ENCODE data around the gene NKX2-1. TPM values are rescaled to one million over a fixed set of nuclear protein-coding genes. Genes with fewer than 3 reads are reported as not detected.
"Not testable (repeated sequence)": the region's sequence is repeated elsewhere in the genome, so short reads cannot be mapped to it uniquely, and the experiment has no call there.

Gene NKX2-1
- polyA plus RNA-seq, 1 donor = not detected

- no peak for DNase-seq
Measured at GRCh38 chr14:36505892-36506731, 13.9 kb downstream of the NKX2-1 start.

DNA sequence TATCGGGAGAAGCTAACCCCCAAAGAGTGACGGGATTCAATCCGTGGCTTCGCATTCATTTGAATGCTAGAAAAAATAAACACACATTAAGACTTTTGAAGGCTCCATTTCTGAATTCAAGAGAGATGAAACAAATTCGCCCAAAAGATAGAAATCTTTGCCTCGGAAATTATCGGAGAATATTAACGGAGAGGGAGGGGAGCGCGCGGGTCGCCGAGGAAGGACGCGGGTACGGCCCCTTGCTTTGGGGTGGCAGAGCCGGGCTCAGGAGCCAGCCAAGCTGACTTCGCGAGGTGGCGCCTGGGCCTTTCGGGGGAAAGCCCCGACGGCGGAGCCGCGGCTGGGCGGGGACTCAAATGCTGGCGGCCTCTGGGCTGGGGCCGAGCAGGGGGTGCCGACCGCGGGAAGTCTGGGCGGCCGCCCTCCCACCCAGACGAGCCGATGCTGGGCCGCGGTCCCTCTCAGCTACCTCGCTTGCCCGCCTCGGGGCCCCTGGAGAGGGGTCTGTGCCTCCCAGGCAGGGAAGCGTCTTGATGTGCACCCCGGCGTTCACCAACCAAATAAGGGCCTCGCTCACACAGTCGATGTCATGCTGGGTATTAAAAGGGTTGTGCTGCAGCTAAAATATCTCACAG lies 14.7 kb downstream of the NKX2-1 start:
- DNase-seq = no peak

- DNase-seq = no peak
Measured at GRCh38 chr14:36504771-36505175, 15.3 kb downstream of the NKX2-1 start.

GRCh38 chr14:36503771-36504741 lies 16.0 kb downstream of the NKX2-1 start:
- DNase-seq = no peak

DNA sequence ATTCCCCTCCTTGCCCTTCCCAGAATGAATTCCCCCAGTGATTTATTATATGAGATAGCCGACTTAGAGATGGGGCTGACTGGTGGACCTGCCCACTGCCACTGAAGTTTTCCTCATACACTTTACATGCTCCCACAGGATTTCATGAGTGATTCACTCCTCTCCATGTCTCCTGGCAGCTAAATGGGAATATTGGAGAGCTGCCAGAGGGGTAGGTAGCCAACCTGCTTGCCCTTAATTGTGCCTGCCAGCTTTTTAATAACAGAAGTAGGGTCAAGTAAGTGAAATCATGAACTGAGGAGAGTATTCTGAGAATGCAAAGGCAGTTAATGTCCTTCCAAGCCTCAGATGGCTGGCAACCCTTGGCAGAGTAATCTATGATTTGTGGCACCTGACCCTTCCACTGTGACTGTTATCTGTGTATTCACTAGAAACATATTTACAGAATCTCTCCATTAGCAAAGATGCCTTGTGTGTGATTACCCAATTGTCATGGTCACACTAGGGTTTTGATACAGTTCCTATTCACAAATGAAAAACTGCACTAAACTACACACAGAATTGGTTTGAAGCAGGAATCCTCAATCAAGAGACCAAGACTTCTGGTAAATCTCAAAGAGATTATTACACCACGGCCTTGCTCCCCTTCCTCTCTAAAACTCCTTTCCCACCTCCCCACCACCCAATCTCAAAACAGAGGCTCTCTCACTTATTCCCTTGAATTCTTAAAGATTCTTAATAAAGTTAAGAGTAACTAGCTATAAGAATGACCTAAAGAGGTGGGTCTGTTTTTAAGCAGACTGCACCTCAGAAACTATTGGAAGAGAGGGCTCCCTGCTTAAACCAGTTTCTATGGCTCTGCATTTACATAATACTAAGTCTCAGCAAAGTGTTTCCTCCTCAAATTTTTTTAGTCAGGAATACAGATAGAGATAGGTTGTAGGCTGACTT lies 17.2 kb downstream of the NKX2-1 start:
- DNase-seq = no peak

DNA sequence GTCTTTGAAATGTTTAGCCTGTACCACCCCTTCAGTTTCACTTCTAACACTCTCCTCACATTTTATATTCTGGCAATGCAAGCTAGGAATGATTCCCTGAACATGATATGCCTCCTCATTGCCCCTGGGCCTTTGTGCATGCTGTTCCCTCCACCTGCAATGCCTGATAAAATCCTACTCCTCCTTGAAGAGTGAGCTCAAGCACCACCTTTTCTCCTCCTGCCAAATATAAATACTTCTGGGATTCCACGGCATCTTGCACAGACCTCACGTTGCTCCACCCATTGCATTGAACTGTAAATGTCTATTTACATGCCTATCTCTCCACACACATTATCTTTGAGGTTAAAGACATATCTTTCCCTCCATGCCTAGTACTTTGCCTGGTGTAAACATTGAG lies 21.1 kb downstream of the NKX2-1 start:
- no peak for DNase-seq

DNA sequence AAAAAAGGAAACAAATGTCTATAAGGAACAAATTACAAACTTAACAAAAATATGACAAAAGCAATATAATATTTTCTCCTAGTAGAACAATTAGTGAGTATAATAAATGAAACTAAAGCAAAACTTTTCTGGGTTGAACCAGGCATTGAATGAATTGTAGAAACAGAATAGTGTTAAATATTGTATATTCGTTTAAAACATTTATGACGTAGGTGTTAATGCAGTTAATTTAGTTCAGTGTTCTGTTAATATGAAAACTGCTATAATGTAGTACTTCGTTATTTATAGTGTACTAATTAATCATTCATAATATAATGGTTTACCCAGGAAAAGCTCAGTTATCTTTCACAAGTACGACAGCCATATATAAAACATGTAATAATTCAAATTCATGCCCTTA lies 23.7 kb downstream of the NKX2-1 start:
- DNase-seq = no peak

- no peak for DNase-seq
Measured at GRCh38 chr14:36495666-36496065, 24.4 kb downstream of the NKX2-1 start.

- no peak for DNase-seq
Measured at GRCh38 chr14:36493761-36494160, 26.3 kb downstream of the NKX2-1 start.

GRCh38 chr14:36485773-36486172 lies 34.3 kb downstream of the NKX2-1 start:
- no peak for DNase-seq

DNA sequence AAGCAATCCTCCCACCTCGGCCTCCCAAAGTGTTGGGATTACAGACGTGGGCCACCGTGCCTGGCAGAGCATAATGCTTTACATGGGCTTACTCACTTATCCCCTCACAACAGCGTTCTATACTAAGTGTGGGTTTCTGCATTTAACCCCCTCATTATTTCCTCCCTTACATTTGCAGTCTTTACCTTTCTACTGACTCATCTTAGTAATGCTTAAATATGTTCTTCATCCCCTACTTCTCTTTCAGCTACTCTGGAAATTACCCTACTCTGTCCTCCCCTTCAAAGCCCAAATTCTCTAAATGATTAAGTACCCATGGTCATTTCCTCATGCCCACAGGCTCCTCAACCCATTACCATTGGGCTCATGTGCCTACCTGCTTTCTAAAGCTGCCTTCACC lies 40.7 kb downstream of the NKX2-1 start:
- DNase-seq = no peak

DNA sequence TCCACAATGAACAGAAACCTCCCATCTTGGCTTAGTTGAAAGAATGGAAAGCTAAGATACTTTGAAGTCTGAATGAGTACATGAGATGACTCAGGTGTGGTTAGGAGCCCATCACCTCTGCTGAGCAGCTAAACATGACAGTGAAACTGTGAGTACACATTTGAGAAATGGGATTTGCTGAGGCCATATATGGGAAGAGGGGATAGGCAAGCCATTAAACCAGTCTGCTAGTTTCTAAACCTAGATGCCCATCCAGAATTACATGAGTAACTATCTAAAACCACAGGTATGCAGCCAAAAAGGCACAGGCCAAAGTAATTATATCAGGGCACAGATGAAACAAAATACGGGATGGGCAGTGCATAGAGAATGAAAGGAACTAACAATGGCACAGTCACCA lies 41.2 kb downstream of the NKX2-1 start:
- DNase-seq = no peak

DNA sequence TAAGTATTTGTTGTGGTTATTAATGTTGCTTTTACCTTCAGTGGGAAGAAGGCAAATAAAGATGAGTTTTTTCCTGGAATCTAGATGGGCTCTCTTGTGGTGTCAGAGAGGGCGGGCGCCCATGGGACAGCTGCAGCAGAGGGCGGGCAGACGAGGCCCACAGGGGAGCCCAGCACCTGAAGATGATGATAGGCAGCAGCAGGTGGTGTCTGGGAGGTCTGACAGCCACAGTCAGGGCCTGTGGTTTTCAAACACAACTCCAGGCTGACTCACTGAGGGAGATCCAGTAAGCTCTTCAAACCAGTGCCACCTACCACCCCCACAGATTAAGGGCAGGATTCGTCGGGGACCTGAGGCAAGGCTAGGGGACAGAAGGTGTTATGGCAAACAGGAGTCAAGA lies 42.8 kb downstream of the NKX2-1 start:
- no peak for DNase-seq

DNA sequence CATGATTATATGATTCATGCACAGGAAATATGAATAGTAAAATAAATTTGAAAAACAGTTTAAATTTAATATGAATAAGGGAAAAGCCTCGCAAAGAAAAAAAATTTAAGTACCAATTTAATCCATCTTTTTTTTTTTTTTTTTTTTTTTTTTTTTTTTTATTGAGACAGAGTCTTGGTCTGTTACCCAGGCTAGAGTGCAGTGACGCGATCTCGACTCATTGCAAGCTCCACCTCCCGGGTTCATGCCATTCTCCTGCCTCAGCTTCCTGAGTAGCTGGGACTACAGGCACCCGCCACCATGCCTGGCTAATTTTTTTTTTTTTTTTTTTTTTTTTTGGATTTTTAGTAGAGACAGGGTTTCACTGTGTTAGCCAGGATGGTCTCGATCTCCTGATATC lies 44.0 kb downstream of the NKX2-1 start:
- DNase-seq = not testable (repeated sequence)

DNA sequence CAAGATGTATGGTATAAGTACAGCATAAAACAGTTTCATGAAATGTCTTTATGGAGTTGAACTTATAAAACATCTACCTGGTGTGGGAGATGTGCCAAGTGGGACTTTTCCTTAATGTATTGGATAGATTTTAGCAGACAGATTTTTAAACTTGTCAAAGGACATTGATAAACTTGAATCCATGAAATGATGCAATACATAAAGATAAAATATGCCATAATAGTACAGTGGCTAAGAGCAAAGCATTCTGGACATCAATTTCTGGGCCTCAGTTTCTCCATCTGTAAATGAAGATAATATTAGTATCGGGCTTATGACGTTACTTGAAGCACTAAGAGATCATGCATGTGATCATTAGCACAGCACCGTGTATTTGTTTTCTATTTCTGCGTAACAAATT lies 45.4 kb downstream of the NKX2-1 start:
- DNase-seq = no peak

GRCh38 chr14:36471431-36471830 lies 48.6 kb downstream of the NKX2-1 start:
- no peak for DNase-seq

GRCh38 chr14:36467332-36467731 lies 52.7 kb downstream of the NKX2-1 start:
- no peak for DNase-seq

Measured in left kidney (tissue), 2 donors.